HG02840 (cell line): ENCODE results near the gene TANGO2.
A peak's percentile ranks its signal among the peaks of the same experiment; 100 is the strongest.
"Not testable (repeated sequence)": the region's sequence is repeated elsewhere in the genome, so short reads cannot be mapped to it uniquely, and the experiment has no call there.

ENCODE experiments used
- ATAC-seq: cut with Tn5 transposase; IDR thresholded peaks from one replicate; pipeline ENCODE4 v1.9.1; 2021; ENCODE audit warnings: mild to moderate bottlenecking, moderate library complexity, moderate number of reproducible peaks; ENCODE audit not compliant: unreplicated experiment, low FRiP score

Gene TANGO2

DNA sequence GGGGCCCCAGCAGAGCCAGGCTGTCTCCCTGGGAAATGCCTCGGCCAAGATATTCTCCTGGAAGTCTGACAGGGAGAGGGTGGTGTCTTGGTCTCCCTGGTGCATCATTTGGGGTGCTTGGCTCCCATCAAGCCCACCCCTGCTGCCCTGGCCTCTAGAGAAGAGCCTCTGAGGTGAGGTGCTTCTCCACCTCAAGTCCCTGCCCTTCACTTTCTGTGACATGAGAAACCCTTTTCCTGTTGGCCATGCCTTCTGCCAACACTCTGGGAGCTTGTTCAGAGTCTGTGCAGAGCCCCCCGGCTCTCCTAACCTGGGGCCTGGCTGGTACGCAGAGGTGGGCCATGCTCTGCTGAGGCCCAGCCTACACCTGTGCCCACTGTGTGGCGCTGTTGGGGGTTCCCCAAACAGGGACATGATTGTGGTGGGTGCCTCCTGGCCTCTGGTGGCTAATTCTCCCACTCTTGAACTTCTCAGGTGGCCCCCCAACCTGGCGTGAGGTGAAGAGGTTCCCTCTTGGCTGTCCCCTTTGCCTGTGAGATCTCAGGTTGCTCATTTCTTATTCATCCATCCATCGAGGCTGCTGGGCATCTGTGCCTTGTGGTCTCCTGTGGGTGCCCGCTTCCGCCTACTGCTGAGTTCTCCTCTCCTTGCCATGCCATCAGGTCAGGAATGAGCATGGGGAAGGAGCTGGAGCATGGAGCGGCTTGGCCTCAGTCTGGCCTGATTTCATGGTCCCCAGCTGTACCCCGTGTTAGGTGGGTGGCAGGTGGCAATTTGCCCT, 40.0 kb downstream of the TANGO2 start:
- no peak for ATAC-seq

DNA sequence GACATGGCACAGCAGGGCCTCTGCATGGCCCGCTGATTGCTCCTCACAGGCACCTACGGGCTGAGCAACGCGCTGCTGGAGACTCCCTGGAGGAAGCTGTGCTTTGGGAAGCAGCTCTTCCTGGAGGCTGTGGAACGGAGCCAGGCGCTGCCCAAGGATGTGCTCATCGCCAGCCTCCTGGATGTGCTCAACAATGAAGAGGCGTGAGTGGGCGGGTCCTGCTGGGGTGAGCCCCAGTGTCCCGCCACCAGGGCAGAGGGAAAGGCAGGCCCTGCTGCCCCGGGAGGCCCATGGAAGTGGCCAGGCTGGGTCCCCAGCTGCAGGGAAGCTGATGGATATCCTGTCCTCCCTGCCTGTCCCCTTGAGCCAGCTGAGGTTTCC, 40.6 kb downstream of the TANGO2 start:
- no peak for ATAC-seq

DNA sequence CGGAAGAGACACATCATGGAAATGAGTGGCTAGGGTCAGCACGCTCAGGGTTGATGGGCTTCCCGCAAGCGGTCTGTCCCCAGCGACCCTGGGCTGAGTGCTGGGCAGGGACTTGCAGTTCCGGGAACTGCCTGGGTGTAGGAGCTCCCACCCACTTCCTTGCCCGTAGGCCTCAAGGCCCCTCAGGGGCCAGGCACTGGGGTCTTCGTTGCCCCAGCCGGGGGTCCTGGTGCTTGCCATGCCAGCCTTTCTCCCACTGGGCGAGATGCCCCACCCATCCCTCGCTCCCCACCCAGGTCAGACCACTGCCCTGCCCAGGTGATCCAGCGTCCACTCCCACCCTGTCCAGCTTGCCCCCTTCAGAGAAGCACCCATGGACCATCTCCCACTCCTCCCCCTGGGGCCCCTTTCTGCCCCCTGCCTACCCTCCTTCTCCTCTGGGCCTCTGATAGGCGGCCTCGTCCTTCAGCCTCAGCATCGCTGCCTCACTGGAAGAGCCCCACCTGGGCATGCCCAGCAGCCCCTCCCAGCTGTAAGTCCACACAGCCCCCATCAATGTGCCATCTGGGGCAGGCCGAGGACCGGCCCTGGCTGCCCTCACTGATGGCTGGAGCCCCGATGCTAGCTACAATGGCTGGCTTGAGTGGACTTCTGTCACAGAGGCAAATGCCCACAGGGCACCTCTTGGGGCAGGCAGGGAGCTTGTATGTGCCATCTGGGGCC, 41.3 kb downstream of the TANGO2 start:
- no peak for ATAC-seq

DNA sequence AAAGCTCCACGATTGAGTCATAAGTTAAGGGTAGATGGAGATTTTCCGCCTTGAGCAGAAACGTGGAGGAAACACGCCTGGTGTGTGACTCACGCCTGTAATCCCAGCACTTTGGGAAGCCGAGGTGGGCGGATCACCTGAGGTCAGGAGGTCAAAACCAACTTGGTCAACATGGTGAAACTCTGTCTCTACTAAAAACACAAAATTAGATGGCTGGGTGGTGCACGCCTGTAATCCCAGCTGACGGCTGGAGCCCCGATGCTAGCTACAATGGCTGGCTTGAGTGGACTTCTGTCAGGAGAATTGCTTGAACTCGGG, 41.8 kb downstream of the TANGO2 start:
- no peak for ATAC-seq

DNA sequence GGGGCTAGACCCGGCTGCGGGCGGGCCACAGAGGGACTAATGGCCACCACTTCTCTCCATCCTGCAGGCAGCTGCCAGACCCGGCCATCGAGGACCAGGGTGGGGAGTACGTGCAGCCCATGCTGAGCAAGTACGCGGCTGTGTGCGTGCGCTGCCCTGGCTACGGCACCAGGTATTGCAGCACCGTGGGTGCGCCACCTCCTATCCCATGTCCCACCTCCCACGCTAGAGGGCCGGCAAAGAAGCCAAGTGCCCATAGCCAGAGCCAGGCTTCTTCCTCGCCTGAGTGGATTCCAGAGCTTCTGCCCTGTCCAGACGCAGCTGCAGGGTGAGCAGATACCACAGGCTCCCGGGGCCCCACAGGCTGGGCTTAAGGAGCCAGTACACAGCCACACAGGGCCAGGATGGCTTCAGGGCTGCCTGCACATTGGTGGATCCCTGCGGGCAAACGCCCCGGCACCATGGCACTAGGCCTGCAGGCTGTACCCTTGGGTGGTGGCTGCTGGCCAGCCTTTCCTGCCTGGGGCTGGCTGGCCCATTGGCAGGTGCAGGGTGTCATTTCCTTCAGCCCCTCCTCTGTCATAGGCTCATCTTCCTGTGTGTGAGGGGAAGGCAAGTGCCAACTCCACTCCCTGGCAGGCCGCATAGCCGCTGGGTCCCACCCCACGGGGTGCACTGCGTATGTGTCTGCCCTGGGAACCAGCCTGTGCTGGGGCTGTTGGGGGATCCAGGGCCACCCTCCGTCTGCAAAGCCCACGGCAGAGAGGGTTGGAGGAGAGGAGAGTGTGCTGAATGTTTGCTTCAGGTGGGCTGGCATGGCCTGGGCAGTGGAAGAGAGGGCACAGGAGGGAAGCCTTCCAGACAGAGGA, 42.6 kb downstream of the TANGO2 start:
- ATAC-seq = no peak

DNA sequence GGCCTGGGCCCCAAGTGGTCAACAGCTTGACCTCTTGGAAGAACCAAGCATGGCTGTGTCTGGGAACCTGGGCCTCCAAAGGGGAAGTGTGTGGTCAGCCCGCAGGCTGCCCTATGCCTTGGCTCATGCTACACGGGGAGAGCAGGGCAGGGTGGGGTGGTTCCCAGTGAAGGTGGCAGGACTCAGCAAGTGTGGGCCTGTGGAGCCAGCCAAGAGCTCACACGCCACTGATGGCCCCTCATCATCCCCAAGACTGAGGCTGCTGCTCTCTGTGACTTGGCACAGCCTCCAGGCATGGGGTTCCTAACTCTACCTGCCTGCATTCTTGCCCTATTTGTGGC, 43.2 kb downstream of the TANGO2 start:
- ATAC-seq = no peak

DNA sequence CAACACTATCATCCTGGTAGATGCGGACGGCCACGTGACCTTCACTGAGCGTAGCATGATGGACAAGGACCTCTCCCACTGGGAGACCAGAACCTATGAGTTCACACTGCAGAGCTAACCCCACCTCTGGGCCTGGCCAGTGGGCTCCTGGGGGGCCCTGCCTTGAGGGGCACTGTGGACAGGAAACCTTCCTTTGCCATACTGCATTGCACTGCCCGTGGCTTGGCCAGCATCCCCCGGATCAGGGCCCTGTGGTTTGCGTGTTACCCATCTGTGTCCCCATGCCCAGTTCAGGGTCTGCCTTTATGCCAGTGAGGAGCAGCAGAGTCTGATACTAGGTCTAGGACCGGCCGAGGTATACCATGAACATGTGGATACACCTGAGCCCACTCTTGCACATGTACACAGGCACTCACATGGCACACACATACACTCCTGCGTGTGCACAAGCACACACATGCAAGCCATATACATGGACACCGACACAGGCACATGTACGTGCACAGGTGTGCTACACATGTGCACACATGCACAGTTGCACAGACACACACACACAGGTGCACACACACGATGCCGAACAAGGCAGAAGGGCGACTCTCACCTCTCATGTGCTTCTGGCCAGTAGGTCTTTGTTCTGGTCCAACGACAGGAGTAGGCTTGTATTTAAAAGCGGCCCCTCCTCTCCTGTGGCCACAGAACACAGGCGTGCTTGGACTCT, 43.8 kb downstream of the TANGO2 start:
- ATAC-seq = no peak

DNA sequence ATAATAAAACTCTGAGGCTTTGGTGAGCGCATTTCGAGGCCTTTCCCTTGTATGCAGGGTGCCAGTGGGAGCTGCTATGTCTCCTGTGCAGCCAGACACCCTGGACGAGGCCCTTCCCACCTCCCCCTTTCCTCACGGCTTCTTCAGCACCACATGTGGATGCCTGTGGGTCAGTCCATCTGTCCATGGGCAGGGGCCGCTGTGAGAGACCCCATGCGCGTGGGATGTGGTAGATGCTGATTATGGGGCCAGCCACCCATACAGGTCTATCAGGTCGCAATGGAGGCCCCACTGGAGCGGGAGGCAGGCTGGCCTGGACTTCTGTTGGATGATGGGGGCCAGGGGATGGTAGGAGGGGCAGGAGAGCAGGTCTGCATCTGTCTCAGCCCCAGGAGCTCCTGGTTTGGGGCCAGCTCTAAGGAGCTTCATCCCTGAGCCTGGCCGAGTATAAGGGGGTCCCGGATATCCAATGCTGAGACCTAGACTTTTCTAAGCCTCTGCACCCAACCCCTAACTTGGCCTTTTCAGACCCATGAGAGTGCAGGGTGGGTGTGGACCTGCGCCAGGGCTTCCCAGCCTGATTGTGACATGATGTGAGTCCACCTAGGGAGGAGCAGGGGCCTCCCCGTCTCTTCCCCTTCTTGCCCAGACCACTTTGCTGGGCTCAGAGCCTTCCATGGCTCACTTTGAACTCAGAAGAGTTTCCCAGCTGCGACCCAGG, 45.1 kb downstream of the TANGO2 start:
- ATAC-seq = no peak

DNA sequence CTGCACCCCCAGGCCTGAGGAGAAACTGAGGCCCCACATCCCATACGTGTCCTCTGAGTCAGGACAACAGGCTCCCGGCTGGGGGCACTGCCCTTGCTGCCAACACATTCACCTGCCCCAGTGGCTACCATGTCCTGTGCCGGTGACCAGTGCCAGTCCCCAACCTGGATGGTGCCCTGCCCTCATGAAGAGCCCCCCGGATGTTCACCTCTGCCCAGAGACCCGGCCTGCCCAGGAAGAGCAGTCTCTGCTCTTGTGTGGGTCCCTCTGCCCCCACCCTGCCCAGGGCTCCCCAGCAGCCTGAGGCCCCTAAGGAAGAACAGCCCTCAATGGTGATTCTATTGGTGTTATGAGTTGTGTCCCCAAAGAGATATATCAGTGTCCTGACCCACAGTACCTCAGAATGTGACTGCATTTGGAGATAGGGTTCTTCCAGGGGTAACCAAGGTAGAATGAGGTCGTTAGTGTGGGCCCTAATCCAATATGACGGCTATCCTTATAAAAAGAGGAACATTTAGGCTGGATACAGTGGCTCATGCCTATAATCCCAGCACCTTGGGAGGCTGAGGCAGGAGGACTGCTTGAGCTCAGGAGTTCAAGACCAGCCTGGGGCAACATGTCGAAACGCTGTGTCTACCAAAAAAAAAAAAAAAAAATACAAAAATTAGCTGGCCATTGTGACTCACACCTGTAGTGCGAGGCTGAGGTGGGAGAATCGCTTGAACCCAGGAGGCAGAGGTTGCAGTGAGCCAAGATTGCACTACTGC, 45.9 kb downstream of the TANGO2 start:
- no peak for ATAC-seq

DNA sequence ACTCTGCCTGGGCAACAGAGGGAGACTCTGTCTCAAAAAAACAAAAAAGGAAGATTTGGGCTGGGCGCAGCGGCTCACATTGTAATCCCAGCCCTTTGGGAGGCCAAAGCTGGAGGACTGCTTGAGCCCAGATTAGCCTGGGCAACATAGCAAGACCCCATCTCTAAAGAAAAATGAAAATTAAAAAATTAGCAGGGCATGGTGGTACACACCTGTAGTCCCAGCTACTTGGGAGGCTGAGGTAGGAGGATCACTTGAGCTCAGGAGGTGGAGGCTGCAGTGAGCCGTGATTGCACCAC, 46.4 kb downstream of the TANGO2 start:
- ATAC-seq = not testable (repeated sequence)

DNA sequence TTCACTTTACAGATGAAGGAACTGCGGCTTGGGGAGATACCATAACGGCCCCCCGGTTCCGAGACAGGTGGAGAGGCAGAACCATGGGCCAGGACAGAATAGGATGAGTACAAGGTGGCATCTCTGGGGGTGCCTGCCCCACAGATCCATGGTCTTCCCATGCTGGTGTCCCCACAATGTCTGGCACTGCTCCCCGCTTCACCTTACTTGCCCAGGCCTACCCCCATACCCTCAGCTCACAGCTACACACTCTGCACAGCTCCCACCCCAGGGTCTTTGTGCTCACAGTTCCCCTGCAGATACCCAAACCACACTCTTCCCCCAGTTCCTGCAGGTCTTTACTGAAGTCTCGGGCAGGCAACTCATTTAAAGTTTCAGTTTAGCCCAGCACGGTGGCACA, 47.7 kb downstream of the TANGO2 start:
- ATAC-seq = no peak

DNA sequence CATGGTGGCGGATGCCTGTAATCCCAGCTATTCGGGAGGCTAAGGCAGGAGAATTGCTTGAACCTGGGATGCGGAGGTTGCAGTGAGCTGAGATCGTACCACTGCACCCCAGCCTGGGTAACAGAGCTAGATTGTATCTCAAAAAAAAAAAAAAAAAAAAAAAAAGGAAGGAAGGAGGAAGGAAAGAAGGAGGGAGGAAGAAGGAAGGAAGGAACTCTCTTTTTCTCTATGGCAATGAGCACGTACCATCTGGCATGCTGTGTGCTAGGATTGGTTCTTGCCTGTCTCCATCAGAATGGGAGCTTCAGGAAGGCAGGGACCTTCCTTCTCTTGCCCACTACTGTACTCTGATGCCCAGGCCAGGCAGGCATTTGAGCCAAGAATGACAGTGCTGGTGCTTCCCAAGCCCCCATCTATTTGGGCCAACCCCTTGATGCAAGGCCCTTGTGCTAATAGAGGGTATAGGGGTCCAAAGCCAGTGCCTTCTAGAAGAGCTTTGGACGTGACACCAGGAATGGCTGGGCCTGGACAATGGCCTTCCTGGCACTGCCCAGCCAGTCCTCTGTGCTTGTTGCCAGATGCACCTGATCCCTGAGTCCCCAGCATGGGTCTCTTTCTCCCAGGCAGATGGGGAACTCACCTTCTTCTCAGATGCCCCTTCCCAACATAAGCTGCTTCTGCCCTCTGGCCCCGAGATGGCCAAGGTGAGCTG, 48.6 kb downstream of the TANGO2 start:
- ATAC-seq = no peak

DNA sequence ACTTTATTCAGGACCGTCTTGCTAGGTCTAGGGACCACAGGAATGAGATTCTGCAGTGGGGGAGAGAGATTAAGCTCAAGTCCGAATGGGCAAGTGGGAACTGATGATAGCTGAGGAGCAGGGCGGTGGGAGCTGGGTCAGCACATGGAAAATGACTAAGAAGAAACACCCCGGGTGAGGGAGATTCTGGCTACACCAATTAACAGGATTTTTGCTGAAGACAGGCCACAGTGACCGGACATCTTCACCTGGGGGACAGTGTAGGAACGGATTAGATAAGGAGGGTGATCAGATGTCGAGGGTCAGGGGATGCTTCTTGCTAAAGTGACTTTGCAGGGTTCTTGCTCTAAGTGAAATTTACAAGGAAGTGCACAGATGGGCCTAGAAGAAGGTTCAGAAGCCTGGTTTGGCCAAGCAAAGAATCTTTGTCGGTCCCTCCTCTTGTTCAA, 50.6 kb downstream of the TANGO2 start:
- ATAC-seq = no peak

DNA sequence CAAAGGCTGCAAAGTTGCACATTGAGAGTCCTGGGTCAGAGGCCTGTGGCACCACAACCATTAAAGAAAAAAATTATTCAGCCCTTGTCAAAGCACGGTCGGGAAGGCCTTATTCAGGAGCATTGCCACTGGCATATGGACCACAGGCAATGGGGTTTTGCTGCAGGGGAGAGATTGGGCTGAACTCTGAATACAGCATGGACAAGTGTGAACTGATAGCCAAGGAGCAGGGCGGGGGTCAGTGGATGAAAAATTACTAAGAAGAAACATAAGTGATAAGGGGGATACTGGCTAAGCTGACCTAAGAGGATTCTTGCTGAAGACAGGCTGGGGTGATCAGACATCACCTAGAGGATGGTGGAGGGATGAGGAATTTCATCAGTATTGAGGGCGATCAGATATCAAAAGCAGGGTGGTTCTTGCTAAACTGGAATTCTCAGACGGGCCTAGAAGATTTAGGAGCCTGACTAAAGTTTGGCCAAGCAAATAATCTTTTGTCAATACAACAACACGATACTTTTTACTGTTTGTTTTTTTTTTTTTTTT, 55.8 kb downstream of the TANGO2 start:
- ATAC-seq = no peak

DNA sequence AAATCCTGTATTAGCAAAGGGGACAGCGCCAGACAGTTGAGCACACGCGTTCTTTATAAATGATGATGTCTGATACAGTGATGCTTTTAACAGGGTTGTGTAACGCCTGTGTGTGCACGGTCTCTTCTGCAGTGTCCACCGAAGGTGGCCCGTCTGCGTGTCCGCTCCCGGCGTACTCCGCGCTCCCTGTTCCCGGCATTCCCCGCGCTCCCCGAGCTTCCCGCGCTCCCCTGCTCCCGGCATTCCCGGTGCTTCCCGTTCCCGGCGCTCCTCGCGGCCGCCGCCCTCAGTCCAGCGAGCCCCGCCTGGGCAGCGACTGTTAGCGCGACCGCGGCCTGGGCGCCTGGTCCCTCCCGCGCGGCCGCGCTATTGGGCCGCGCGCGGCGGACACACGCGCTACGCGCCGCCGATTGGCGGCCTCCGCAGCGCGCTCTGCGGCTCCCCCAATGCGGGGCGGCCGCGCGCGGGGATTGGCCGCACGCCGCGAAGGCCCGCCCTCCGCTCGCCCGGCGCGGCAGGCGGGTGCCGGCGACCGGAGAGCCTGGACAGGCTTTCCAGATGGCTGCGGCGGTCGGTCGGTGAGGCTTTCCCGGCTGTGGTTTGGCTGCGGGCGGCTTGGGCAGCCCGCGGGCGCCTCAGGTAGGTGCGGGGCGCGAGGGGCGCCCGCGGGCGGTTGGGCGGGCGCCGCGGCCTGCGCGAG, 59.0 kb downstream of the TANGO2 start, which contains the start of gene DGCR8:
Gene DGCR8 (plus strand): TSS at position 497 of the 700 bp plus-strand sequence. CDS start 5,723 bp downstream, outside the sequence.
- peak; percentile 76 for ATAC-seq

DNA sequence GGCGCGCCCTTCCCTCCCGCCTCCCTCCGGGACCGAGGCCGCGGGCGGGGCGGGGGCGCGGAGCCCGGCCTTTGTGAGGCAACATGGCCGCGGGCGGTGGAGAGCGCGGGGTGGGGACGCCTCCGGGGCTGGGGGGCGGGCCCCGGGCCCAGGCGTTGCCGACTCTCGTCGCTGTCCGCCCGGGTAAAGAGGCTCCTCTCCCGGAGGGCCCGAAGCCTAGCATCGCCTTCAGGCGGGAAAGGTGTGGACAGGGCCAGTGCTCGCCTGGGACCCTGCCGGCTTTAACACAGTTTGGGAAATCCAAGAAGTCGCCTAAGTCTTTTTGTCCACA, 59.5 kb downstream of the TANGO2 start:
- ATAC-seq = peak; percentile 58

DNA sequence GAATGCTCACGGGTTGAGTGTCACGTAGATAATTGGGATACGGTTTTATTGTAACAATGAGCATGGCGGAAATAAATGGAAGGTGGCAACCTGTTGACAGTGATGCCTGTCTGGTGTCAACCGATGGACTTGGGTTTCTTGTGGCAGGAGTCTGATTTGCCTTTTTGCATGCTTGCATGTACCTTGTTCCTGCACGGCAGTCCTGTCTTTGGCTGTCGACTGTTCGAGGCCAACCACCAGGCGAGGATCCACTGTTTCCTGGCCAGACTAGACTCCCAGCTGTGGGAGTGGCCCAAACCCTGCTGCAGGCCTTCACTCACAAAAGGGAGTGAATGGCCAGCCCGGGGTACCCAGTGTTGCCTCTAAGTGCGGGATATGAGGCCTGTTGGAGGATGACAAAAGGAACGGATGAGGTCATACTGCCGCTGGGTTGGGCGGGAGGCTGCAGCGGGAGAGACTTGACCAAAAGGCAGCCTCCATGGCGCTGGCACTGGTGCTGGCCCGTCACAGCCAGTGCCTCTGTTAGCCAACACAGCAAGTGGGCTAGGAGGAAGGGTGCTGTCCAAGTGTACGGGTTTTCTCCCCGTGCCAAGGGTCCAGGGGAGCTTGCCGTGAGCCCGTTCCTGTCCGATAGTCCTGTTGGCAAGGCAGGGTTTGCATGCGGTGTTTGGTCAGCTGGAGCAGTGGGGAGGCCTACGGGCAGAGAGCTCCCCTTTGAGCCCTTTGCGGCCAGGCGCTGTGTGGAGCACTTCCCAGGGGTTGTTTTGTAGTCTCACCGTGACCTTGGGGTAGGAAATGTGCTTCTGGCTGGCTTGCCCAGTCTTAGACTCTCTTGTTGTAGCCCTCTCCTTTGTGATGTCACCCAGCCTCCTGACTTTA, 60.1 kb downstream of the TANGO2 start:
- ATAC-seq = no peak
